Common myeloid progenitor, CD34-positive (primary cell): Measurements from ENCODE around the gene TCEAL1.

Experiments used
- CTCF ChIA-PET: fragments of 350-600 bp; sonication (Branson Sonifier 250); formaldehyde crosslinking; loops from one replicate; lab custom pipeline; 2021; ENCODE audit warnings: antibody characterized with exemption; lab: Charles Lee
- POLR2A ChIA-PET: fragments of 350-600 bp; sonication (Branson Sonifier 250); formaldehyde crosslinking; loops from one replicate; lab custom pipeline; 2021; ENCODE audit warnings: antibody characterized with exemption; lab: Charles Lee
- DNase-seq, 3 donors: peaks; one replicate each; pipeline versions ENCODE4 v3.0.0 to v3.0.0-alpha.2; 2013
- H3K27ac ChIP-seq, 2 experiments: 1 replicate in 1 of 2; 2 replicates in 1 of 2; pipeline ENCODE4 v1.7.0; 2013; ENCODE audit warnings: inconsistent platforms in 2 of 2, low read length in 2 of 2, mild to moderate bottlenecking in 2 of 2, low read depth in 1 of 2, moderate library complexity in 1 of 2; ENCODE audit not compliant: severe bottlenecking in 2 of 2, insufficient read depth in 1 of 2, poor library complexity in 1 of 2
- H3K27me3 ChIP-seq, 5 experiments: replicated peaks in 2 of 5; 1 replicate in 3 of 5; 2 replicates in 2 of 5; pipeline versions ENCODE4 v1.6.1 to v1.7.0; 2013; ENCODE audit warnings: low read length in 4 of 5, mild to moderate bottlenecking in 2 of 5, moderate library complexity in 2 of 5, inconsistent platforms in 1 of 5; ENCODE audit not compliant: insufficient read depth in 5 of 5, control insufficient read depth in 4 of 5
- H3K36me3 ChIP-seq, 4 experiments: 1 replicate in 2 of 4; 2 replicates in 2 of 4; pipeline versions ENCODE4 v1.6.1 to v1.7.0; 2013; ENCODE audit warnings: low read length in 3 of 4, control low read depth in 1 of 4, mild to moderate bottlenecking in 1 of 4; ENCODE audit not compliant: control insufficient read depth in 4 of 4, insufficient read depth in 4 of 4
- H3K4me1 ChIP-seq, 4 experiments: 1 replicate in 3 of 4; 2 replicates in 1 of 4; pipeline versions ENCODE4 v1.6.1 to v1.7.1; 2013; ENCODE audit warnings: low read length in 3 of 4, mild to moderate bottlenecking in 3 of 4, control low read depth in 1 of 4, inconsistent platforms in 1 of 4, moderate library complexity in 1 of 4; ENCODE audit not compliant: control insufficient read depth in 4 of 4, insufficient read depth in 4 of 4; ENCODE audit errors: control extremely low read depth in 1 of 4
- H3K4me3 ChIP-seq, 7 experiments: 1 replicate in 4 of 7; 2 replicates in 3 of 7; pipeline versions ENCODE4 v1.5.1 to v1.7.0; 2013; ENCODE audit warnings: mild to moderate bottlenecking in 7 of 7, low read length in 6 of 7, moderate library complexity in 6 of 7, inconsistent platforms in 2 of 7, low read depth in 2 of 7, control low read depth in 1 of 7; ENCODE audit not compliant: insufficient read depth in 4 of 7, control insufficient read depth in 1 of 7; ENCODE audit errors: extremely low read depth in 1 of 7
- H3K9me3 ChIP-seq, 5 experiments: 1 replicate in 4 of 5; 2 replicates in 1 of 5; pipeline versions ENCODE4 v1.6.1 to v1.7.1; 2013; ENCODE audit warnings: low read length in 4 of 5, mild to moderate bottlenecking in 2 of 5, inconsistent platforms in 1 of 5, low read depth in 1 of 5, moderate library complexity in 1 of 5; ENCODE audit not compliant: control insufficient read depth in 4 of 5, insufficient read depth in 2 of 5; ENCODE audit errors: control extremely low read depth in 1 of 5
- WGBS: methylation state at CpG from one replicate; pipeline ENCODE4 v1.1.5; 2013; ENCODE audit not compliant: insufficient coverage; 5-methylcytosine and 5-hydroxymethylcytosine counted together

The TCEAL1 gene

DNA sequence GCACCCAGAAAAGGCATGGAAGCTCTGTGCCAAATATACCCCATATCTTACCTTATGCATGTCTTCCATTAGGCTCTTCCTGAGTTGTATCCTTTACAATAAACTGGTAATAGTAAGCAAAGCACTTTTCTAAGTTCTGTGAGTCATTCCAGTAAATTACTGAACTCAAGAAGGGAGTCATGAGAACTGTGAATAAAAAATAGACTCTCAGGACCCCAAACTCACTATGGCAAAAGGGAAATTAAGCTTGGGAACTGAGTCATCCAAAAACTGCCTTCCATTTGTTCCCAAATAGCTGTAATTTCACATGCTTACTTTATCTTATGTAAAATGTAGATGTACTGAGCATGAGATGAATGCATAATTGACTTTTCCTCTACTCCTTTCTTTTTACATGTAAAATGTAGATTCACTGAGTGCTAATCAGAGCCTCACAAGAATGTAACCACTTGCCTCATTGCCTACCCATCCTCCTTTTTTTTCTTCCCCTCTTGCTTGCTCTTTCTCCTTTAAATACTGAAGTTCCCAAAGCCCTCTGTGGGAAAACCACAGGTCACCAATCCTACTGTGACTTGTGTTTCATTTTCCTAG lies 12.9 kb upstream of the TCEAL1 start:
- Histone ChIP-seq H3K9me3 (no peaks in the 10 kb centered on the region), H3K36me3 (no peaks in the 10 kb centered on the region), H3K27me3 (no peaks in the 10 kb centered on the region), H3K27ac (no peak overlapping the region), H3K4me3 (no peak overlapping the region), H3K4me1 (no peaks in the 10 kb centered on the region)
- no peak for DNase-seq
- CTCF ChIA-PET = interaction anchor here (2.5 kb wide), 1 partner anchor 14 kb away, joined by 12 read pairs; no protein-coding TSS in a partner anchor
- POLR2A ChIA-PET = no interaction called here

DNA sequence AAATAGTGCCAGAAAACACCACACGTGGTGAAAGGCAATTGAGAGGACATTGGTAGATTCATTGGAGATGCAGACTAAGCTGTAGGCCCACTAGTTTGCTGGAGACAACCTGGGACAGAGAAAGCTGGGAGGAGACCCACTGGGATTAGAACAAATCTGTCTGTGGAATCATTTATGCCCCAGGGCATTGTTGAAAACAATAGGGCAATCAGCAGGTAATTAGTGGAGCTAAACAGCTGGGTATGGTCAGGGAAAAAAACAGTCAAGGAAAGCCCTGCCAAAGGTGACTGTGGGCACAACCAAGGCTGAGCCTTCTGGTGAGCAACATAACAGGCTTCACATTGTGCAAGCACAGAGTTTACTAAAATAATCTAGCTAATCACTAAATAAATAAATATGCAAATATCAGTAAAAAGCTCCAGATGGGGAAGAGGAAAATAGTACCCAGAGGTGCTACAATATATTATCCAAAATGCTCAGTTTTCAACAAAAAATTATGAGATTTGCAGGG lies 12.0 kb upstream of the TCEAL1 start:
- H3K4me3 ChIP-seq = no peak overlapping the region
- POLR2A ChIA-PET = no interaction called here
- no peaks in the 10 kb centered on the region for H3K36me3 ChIP-seq
- no peak for DNase-seq
- H3K9me3 ChIP-seq = no peaks in the 10 kb centered on the region
- CTCF ChIA-PET = interaction anchor here (1.0 to 2.5 kb wide), 3 partner anchors 13 to 50 kb away, joined by 3 to 12 read pairs (median 3); no protein-coding TSS in a partner anchor
- no peaks in the 10 kb centered on the region for H3K27me3 ChIP-seq
- H3K27ac ChIP-seq = no peak overlapping the region
- WGBS = 80% methylated on average over 1 of the region's 1 CpG
- no peaks in the 10 kb centered on the region for H3K4me1 ChIP-seq

DNA sequence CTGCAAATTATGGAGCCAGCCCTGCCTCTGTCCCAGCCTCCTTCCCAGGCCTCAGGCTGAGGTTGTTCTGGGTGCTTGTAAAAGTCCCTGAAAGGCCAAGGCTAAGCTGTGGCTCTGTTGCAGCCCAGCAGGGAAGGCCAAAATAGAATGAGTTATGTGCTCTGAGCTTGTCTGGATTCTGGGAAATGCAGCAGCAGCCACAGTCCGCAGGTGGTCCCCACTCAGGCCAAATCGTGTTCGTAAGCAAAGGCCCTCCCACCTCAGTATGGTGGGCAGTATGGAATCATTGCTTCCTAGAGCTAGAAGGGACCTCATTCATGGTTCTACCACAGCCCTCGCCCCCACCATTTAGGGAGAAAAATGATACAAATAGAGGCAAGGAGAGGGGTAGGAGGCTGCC lies 4.7 kb upstream of the TCEAL1 start:
- no peaks in the 10 kb centered on the region for H3K9me3 ChIP-seq
- 46% methylated on average over 2 of the region's 4 CpGs for WGBS
- POLR2A ChIA-PET = no interaction called here
- H3K27me3 ChIP-seq = peaks cover 0 to 4% (median 0%) of the 10 kb centered on the region in 5 experiments
- DNase-seq = no peak
- H3K4me3 ChIP-seq = peak overlapping the region in 1 of 7 experiments; percentile 59
- CTCF ChIA-PET = no interaction called here
- H3K36me3 ChIP-seq = no peaks in the 10 kb centered on the region
- peaks cover 0 to 17% (median 4%) of the 10 kb centered on the region in 4 experiments for H3K4me1 ChIP-seq
- no peak overlapping the region for H3K27ac ChIP-seq

DNA sequence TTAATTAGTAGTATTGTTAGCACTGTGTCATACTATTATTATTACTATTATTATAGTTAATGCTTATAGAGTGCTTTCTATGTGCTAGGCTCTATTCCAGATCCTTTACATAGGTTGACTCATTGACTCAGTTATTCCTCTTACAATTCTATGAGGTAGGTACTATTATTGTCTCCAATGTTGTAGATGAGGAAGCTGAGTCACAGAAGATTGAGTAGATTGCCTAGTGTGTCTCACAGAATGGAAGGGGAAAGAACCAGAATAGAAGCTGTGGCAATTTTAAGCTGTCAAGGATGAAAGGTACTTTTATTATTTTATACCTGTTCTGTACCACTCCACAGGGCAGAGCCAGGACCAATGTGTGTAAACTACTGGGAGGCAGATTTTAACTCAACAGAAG lies 1.9 kb upstream of the TCEAL1 start:
- Histone ChIP-seq H3K27ac (no peak overlapping the region), H3K9me3 (no peaks in the 10 kb centered on the region), H3K4me1 (peaks cover 0 to 17% (median 4%) of the 10 kb centered on the region in 4 experiments), H3K4me3 (no peak overlapping the region), H3K36me3 (peaks cover 0 to 3% (median 0%) of the 10 kb centered on the region in 4 experiments), H3K27me3 (peaks cover 0 to 21% (median 0%) of the 10 kb centered on the region in 5 experiments)
- peak in 1 of 3 donors; percentile 13 for DNase-seq
- POLR2A ChIA-PET = no interaction called here
- CTCF ChIA-PET = no interaction called here

DNA sequence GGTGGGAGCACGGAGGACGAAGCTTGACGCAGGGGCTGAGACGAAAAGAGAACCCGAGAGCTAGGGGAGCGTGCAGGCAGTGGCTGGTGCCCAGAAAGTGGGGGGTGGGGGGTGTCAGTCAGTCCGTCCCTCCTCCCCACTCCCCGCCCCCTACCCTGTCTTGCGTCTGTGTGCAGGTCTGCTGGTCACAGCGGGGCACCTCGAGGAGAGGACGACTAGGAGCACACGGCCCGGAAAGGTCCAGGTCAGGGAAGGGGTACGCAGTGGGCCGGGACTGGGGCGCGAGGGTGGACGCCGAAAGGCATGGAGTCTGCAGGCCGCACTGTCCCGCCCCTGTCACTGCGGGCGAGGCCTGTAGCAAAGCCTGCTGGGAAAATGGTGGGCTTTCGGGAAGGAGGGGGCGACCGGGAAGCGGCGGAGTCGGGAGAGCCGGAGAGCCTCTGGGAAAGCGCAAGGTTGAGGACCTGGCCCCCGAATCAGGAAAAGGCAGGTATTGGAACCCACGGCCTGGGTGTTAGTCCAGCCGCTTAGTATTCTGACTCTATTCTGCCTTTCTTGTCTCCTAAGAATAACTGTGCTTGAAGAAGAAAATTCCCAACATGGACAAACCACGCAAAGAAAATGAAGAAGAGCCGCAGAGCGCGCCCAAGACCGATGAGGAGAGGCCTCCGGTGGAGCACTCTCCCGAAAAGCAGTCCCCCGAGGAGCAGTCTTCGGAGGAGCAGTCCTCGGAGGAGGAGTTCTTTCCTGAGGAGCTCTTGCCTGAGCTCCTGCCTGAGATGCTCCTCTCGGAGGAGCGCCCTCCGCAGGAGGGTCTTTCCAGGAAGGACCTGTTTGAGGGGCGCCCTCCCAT lies 769 bp downstream of the TCEAL1 start:
- POLR2A ChIA-PET = interaction anchor here (0.7 to 1.1 kb wide), 2 partner anchors 9 to 75 kb away, joined by 3 read pairs; no protein-coding TSS in a partner anchor
- Histone ChIP-seq H3K27ac (peak overlapping the region; percentile 61 to 83), H3K36me3 (peaks cover 0 to 3% (median 0%) of the 10 kb centered on the region in 4 experiments), H3K4me3 (peak overlapping the region; percentile 67 to 87 (median 72)), H3K27me3 (peaks cover 0 to 30% (median 0%) of the 10 kb centered on the region in 5 experiments), H3K4me1 (peaks cover 0 to 12% (median 1%) of the 10 kb centered on the region in 4 experiments), H3K9me3 (no peaks in the 10 kb centered on the region)
- CTCF ChIA-PET = interaction anchor here (0.6 to 1.7 kb wide), 8 partner anchors 12 to 96 kb away, joined by 3 to 12 read pairs (median 4); no protein-coding TSS in a partner anchor
- WGBS = 22% methylated on average over 43 of the region's 49 CpGs
- peak; percentile 66 to 78 (median 75) for DNase-seq

DNA sequence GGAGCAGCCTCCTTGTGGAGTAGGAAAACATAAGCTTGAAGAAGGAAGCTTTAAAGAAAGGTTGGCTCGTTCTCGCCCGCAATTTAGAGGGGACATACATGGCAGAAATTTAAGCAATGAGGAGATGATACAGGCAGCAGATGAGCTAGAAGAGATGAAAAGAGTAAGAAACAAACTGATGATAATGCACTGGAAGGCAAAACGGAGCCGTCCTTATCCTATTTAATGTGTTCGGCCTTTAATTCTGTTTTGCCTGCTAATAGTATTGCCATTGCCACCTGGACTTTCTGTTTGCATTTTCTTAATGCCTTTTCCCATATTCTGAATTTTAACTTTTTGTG lies 1.4 kb downstream of the TCEAL1 start:
- CTCF ChIA-PET = interaction anchor here (0.6 to 1.7 kb wide), 9 partner anchors 12 to 97 kb away, joined by 3 to 12 read pairs (median 4); no protein-coding TSS in a partner anchor
- POLR2A ChIA-PET = interaction anchor here (0.7 kb wide), 1 partner anchor 9 kb away, joined by 3 read pairs; no protein-coding TSS in a partner anchor
- H3K27ac ChIP-seq = peak overlapping the region in 1 of 2 experiments; percentile 83
- H3K4me1 ChIP-seq = peaks cover 0 to 9% (median under 1%) of the 10 kb centered on the region in 4 experiments
- 60% methylated on average over 6 of the region's 6 CpGs for WGBS
- no peak for DNase-seq
- H3K27me3 ChIP-seq = peaks cover 0 to 30% (median 0%) of the 10 kb centered on the region in 5 experiments
- peak overlapping the region; percentile 67 to 87 (median 72) for H3K4me3 ChIP-seq
- no peaks in the 10 kb centered on the region for H3K9me3 ChIP-seq
- peaks cover 0 to 3% (median 0%) of the 10 kb centered on the region in 4 experiments for H3K36me3 ChIP-seq
